GM10248 (cell line): ENCODE measurements around the gene ZNF423.

Experiments
- CTCF ChIA-PET: fragments of 300-600 bp; sonication (Branson Sonifier 250); formaldehyde crosslinking; extraction: SDS; loops from one replicate; lab custom pipeline; 2021; ENCODE audit warnings: antibody characterized with exemption; lab: Yijun Ruan, JAX
- POLR2A ChIA-PET: fragments of 350-650 bp; sonication (Branson Sonifier 250); formaldehyde crosslinking; extraction: SDS; loops from one replicate; lab custom pipeline; 2020; ENCODE audit warnings: antibody characterized with exemption; lab: Yijun Ruan, JAX
- DNase-seq: peaks from one replicate; pipeline ENCODE4 v3.0.0; 2012; ENCODE audit errors: extremely low spot score
- TF ChIP-seq, protein P1 (sequence below): IDR thresholded peaks from 2 replicates; pipeline ENCODE4 v1.5.1; 2012; ENCODE audit warnings: mild to moderate bottlenecking, low read depth; ENCODE audit errors: extremely low read depth, missing control alignments, control extremely low read depth

The ZNF423 gene

DNA sequence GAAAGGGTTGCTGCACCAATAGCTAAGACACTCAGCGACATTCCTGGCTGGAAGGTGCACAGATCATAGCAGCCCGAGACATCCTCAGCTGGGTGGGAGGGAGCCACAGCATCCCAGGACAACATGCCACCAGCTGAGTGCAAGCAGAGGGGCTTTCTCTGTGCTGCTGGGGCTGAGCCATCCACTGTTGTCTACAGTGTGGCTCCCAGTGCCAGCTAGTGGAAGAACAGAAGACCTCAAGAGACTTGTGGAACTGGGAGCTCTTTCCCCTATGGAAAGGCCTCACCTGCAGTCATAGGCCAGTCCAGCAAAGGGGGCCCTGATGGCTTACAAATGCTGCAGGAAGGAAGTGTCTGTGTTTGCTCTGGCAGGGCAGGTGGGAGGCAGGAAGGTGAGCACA is 351.3 kb downstream of the ZNF423 start:
- TF ChIP-seq, protein P1, sequence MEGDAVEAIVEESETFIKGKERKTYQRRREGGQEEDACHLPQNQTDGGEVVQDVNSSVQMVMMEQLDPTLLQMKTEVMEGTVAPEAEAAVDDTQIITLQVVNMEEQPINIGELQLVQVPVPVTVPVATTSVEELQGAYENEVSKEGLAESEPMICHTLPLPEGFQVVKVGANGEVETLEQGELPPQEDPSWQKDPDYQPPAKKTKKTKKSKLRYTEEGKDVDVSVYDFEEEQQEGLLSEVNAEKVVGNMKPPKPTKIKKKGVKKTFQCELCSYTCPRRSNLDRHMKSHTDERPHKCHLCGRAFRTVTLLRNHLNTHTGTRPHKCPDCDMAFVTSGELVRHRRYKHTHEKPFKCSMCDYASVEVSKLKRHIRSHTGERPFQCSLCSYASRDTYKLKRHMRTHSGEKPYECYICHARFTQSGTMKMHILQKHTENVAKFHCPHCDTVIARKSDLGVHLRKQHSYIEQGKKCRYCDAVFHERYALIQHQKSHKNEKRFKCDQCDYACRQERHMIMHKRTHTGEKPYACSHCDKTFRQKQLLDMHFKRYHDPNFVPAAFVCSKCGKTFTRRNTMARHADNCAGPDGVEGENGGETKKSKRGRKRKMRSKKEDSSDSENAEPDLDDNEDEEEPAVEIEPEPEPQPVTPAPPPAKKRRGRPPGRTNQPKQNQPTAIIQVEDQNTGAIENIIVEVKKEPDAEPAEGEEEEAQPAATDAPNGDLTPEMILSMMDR = no peak
- ChIA-PET POLR2A (no interaction called here), CTCF (interaction anchor here (0.8 to 1.6 kb wide), 3 partner anchors 10 to 17 kb away, joined by 3 to 4 read pairs (median 3); no protein-coding TSS in a partner anchor)

DNA sequence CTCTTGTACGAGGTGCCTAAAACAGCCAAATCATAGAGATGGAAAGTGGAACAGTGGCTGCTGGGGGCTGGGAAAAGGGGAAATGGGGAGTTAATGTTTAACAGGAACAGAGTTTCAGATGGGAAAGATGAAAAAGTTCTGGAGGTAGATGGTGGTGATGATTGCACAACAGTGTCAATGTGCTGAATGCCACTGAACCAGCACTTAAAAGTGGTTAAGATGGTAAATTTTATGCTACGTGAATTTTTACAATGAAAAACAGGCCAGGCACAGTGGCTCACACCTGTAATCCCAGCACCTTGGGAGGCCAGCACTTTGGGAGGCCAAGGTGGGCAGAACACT is 351.9 kb downstream of the ZNF423 start:
- ChIA-PET CTCF (interaction anchor here (0.8 to 1.6 kb wide), 4 partner anchors 11 to 34 kb away, joined by 3 to 4 read pairs (median 3); no protein-coding TSS in a partner anchor), POLR2A (no interaction called here)
- TF ChIP-seq, protein P1 = no peak
- DNase-seq = no peak

More for the DNA sequence above, 351.3 kb downstream of the ZNF423 start:
- DNase-seq = no peak

GRCh38 chr16:49503256-49504022 is 352.5 kb downstream of the ZNF423 start:
- DNase-seq = peak; percentile 52

DNA sequence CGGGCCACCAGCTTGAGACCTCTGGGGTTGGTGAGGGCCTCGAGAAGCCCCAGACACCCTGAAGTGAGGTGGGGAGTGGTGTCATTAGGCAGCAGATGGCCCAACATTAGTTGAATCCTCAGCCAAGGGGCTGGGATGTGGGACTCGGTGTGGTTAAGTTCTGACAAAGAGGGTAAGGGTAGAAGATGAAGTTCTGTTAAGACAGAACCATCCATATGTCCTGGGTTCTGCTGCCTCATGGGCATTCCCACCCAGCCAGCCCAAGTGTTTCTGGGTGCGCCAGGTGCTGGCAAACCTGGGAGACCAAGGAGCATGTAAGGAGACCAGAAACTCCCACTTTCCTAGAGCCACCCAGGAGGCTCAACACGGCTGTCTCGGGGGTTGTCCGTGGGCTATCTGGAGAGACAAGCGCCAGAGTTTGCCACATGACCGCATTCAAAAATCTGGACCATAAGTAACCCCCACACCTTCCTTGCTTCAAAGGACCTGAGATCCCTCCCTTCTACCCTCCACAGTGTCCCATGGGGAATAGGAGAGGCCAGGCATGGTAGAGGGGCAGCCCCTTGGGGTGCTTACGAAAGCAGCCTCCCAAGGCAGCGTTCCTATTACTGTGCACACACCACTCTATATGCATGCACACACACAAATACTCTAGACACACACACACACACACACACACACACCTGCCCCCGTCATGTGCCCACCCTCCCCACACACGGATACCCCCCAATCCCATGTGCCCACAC is 353.6 kb downstream of the ZNF423 start:
- TF ChIP-seq, protein P1 = no peak
- no peak for DNase-seq
- ChIA-PET CTCF (no interaction called here), POLR2A (no interaction called here)

More at GRCh38 chr16:49503256-49504022, 352.5 kb downstream of the ZNF423 start:
- POLR2A ChIA-PET = no interaction called here
- CTCF ChIA-PET = interaction anchor here (1.0 to 1.6 kb wide), 2 partner anchors 12 to 35 kb away, joined by 3 to 4 read pairs; no protein-coding TSS in a partner anchor
- TF ChIP-seq, protein P1 = no peak

DNA sequence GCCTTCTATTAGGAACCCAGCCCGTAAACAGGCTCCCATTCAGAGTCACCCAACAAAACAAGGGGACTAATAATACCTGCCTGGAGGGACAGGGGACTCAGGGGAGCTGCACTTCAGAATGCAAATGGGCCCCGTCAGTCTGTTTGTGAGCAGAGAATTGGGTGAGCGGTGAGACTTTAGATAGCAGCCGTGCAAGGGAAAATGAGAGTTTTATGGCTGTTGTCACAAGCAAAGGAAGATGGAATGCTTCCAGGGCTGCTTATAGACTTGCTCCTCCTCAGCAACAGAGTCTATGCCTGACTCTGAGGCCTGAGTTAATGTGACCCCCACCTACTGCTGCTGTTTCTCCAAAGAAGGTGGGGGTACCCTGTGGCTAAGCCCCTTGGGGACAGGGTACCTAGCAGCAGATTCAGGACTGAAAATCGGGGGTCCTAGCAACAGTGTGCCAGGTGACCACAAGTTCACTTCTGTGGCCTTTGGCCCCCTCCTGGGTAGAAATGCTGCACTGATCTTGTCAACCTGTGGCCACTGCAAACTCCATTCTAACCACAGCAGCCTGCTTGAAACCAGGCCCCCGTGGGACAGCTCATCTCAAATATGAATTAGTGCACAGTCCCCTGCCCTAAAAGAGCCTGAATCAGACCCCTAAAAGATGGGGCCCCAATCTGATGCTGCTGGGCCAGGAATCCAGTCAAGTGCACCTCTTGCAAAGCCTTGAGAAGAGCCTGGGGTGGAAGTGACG is 355.9 kb downstream of the ZNF423 start:
- CTCF ChIA-PET = no interaction called here

More for the DNA sequence above, 355.9 kb downstream of the ZNF423 start:
- DNase-seq = no peak
- POLR2A ChIA-PET = no interaction called here
- TF ChIP-seq, protein P1 = no peak
